A673 (cell line): ENCODE measurements around the gene MYO1D. TPM values are rescaled to one million over a fixed set of nuclear protein-coding genes. Genes with fewer than 3 reads are reported as not detected.

Experiments
- BruUV-seq: library from RNA; stranded (reverse); fragments of 400-500 nt; replicated peaks from 2 replicates; lab custom pipeline; 2021; lab: Mats Ljungman, UMichigan
- CTCF ChIA-PET: fragments of 300-600 bp; sonication (Branson Sonifier 250); formaldehyde crosslinking; loops from one replicate; lab custom pipeline; 2022; ENCODE audit warnings: antibody characterized with exemption; lab: Charles Lee
- POLR2A ChIA-PET: fragments of 300-600 bp; sonication (Branson Sonifier 250); formaldehyde crosslinking; loops from one replicate; lab custom pipeline; 2022; ENCODE audit warnings: antibody characterized with exemption; ENCODE audit not compliant: low non-redundant PET; lab: Charles Lee
- DNase-seq: peaks from one replicate; pipeline ENCODE4 v3.0.0-alpha.2; 2015; ENCODE audit warnings: low spot score
- H3K27ac ChIP-seq: fragments of 200-600 bp; sonication (generic); 2 replicates; pipeline ENCODE4 v1.5.1; 2016; ENCODE audit warnings: mixed run types, low read depth, mild to moderate bottlenecking, mixed read lengths, antibody characterized with exemption, low read length; ENCODE audit not compliant: poor library complexity, severe bottlenecking
- H3K27me3 ChIP-seq: fragments of 200-600 bp; sonication (generic); replicated peaks from 2 replicates; pipeline ENCODE4 v1.6.1; 2017; ENCODE audit warnings: mixed run types, low read depth, mild to moderate bottlenecking, mixed read lengths, antibody characterized with exemption, low read length; ENCODE audit not compliant: insufficient read depth, poor library complexity
- H3K36me3 ChIP-seq: fragments of 200-600 bp; sonication (generic); 2 replicates; pipeline ENCODE4 v1.6.1; 2016; ENCODE audit warnings: mixed run types, mild to moderate bottlenecking, mixed read lengths, antibody characterized with exemption, low read length; ENCODE audit not compliant: insufficient read depth, poor library complexity, severe bottlenecking
- H3K4me1 ChIP-seq: fragments of 200-600 bp; sonication (generic); 2 replicates; pipeline ENCODE4 v1.6.1; 2017; ENCODE audit warnings: mixed run types, mild to moderate bottlenecking, mixed read lengths, antibody characterized with exemption, low read length; ENCODE audit not compliant: insufficient read depth, poor library complexity, severe bottlenecking
- H3K4me3 ChIP-seq: fragments of 200-600 bp; sonication (generic); 2 replicates; pipeline ENCODE4 v1.5.1; 2016; ENCODE audit warnings: low read depth, mixed run types, mild to moderate bottlenecking, mixed read lengths, low read length; ENCODE audit not compliant: poor library complexity, severe bottlenecking
- H3K9me3 ChIP-seq: fragments of 200-600 bp; sonication (generic); 2 replicates; pipeline ENCODE4 v1.6.1; 2016; ENCODE audit warnings: mixed run types, low read depth, mild to moderate bottlenecking, mixed read lengths, antibody characterized with exemption, low read length; ENCODE audit not compliant: poor library complexity, severe bottlenecking
- EZH2 ChIP-seq: fragments of 200-600 bp; sonication (generic); IDR thresholded peaks from 2 replicates; pipeline ENCODE4 v1.6.1; 2017; ENCODE audit warnings: borderline replicate concordance, low read depth, mild to moderate bottlenecking, mixed read lengths, antibody characterized with exemption, low read length; ENCODE audit not compliant: poor library complexity, severe bottlenecking
- intact Hi-C: fragments of 100-400 bp; cut with micrococcal nuclease; formaldehyde crosslinking; loops from one replicate; pipeline ENCODE4 v1.10.0; 2022; ENCODE audit not compliant: unreplicated experiment
- total RNA-seq: library from RNA; stranded (reverse); gene quantifications from 2 replicates; pipeline ENCODE4 v1.2.3, GENCODE V29; 2021
- TF ChIP-seq, protein P1 (sequence below): fragments of 300-800, 200-600 bp; sonication (generic); conservative IDR thresholded peaks from 2 replicates; pipeline ENCODE4 v1.5.1; 2017; ENCODE audit warnings: low read depth, mild to moderate bottlenecking, antibody characterized with exemption, low read length, moderate library complexity, mixed read lengths

MYO1D gene
- total RNA-seq, 1 experiment from 2014 or later: 10.4 TPM

DNA sequence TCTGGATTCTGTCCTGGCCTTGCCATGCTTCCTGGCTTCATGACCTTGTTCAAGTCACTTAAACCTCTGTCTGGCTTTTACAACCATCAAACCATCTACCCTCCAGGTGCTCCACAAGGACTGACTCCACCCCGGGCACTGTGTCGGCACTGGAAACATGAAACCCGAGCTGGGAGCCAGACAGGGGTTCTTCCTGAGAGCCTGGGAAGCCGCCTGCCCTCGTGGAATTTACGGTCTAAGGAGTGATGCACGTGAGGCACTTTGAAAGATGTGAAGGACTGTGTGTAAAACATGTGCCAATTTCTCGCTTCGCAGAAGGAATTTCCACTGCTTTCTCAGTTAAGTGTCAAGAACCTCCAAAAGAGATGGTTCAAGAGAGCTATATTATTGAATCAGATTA, 378.5 kb downstream of the MYO1D start:
- H3K27me3 ChIP-seq: no peaks in the 10 kb centered on the region
- H3K27ac ChIP-seq: no peak overlapping the region
- ChIA-PET POLR2A (no interaction called here), CTCF (no interaction called here)
- no peaks in the 10 kb centered on the region for H3K36me3 ChIP-seq
- H3K4me3 ChIP-seq: no peak overlapping the region
- TF ChIP-seq EZH2: no peak
- TF ChIP-seq, protein P1, sequence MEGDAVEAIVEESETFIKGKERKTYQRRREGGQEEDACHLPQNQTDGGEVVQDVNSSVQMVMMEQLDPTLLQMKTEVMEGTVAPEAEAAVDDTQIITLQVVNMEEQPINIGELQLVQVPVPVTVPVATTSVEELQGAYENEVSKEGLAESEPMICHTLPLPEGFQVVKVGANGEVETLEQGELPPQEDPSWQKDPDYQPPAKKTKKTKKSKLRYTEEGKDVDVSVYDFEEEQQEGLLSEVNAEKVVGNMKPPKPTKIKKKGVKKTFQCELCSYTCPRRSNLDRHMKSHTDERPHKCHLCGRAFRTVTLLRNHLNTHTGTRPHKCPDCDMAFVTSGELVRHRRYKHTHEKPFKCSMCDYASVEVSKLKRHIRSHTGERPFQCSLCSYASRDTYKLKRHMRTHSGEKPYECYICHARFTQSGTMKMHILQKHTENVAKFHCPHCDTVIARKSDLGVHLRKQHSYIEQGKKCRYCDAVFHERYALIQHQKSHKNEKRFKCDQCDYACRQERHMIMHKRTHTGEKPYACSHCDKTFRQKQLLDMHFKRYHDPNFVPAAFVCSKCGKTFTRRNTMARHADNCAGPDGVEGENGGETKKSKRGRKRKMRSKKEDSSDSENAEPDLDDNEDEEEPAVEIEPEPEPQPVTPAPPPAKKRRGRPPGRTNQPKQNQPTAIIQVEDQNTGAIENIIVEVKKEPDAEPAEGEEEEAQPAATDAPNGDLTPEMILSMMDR: no peak
- intact Hi-C loops: no loop called here
- no TSS peak for BruUV-seq
- DNase-seq: no peak
- no peaks in the 10 kb centered on the region for H3K9me3 ChIP-seq
- peaks cover 10% of the 10 kb centered on the region for H3K4me1 ChIP-seq

DNA sequence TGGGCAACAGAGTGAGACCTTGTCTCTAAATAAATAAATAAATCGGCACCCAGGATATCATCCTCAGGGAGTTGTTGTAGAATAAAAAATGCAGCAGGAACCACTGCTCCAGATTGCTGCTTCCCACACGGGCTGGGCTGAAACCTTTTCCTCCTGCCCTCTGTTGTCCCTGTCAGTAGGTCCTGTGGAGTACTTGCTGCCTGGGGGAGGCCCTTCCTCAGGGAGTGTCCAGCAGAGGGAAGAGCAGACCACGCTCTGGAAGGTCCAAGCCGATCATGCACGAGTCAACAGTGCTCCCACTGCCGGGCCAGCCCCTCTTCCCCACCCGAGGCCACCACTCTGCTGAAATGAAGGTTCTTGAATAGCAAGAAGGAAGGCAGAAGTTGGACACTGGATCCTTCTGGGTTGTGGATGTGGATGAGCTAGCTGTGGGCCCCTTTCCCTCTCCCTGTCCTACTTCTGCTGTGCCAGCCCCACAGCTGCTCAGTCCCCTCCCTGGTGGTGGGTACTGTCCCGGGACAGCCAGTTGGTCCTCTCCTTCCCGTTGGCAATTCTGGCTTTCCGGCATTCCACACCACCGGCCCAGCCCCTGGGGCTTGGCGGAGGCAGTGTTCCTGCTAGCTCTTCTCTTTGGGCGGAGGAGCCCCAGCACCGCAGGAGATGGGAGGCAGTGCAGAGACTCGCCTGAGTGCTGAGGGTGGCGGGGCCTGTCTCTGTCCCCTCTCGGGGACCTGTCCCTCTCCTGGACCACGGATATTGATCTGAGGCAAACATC, 379.3 kb downstream of the MYO1D start:
- H3K27ac ChIP-seq: no peak overlapping the region
- H3K36me3 ChIP-seq: no peaks in the 10 kb centered on the region
- TF ChIP-seq, protein P1: no peak
- TF ChIP-seq EZH2: no peak
- peaks cover 10% of the 10 kb centered on the region for H3K4me1 ChIP-seq
- H3K27me3 ChIP-seq: no peaks in the 10 kb centered on the region
- CTCF ChIA-PET: no interaction called here
- intact Hi-C loops: no loop called here
- DNase-seq: no peak
- H3K4me3 ChIP-seq: no peak overlapping the region
- POLR2A ChIA-PET: no interaction called here
- BruUV-seq: no TSS peak
- no peaks in the 10 kb centered on the region for H3K9me3 ChIP-seq

DNA sequence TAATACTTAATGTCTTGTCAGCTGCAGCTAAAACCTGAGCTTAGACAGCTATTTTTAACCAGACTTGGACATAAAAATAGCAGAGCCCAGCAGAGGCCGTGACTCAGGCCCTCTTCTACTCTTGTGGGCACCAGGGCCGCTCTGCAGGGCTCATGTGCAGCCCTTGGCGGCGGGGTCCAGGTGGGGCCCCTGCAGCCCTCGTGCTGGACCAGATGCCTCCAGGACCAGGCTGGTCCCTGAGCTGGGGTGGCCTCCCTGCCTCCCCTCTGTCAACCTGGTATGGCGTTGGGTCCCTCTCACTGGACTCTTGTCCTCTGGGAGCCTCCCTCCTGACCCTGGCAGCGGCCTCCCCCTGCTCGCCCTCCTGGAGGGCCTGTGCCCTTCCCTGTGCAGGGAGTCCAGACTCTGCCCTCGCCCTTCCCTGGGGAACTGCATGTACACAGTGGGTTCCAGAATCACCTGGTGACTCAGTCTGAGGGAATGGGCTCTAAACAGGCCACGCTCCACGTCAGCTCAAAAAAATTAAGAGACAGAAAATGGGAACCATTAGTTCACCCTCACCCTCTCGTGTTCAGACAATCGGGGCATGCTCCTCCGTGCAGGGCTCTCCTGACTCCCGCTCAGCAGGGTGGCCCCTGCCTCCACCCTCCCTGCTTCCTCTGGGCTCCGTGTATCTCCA, 380.4 kb downstream of the MYO1D start:
- BruUV-seq: no TSS peak
- Histone ChIP-seq H3K4me3 (no peak overlapping the region), H3K27me3 (no peaks in the 10 kb centered on the region), H3K27ac (no peak overlapping the region), H3K36me3 (no peaks in the 10 kb centered on the region), H3K9me3 (no peaks in the 10 kb centered on the region), H3K4me1 (peaks cover 10% of the 10 kb centered on the region)
- intact Hi-C loops: no loop called here
- DNase-seq: no peak
- POLR2A ChIA-PET: no interaction called here
- TF ChIP-seq EZH2: no peak
- TF ChIP-seq, protein P1: no peak
- CTCF ChIA-PET: no interaction called here
